HG02884 (cell line): Measurements from ENCODE around the gene TMEM252.

ENCODE experiments used
- ATAC-seq: cut with Tn5 transposase; IDR thresholded peaks from one replicate; pipeline ENCODE4 v1.9.1; 2021; ENCODE audit warnings: mild to moderate bottlenecking, moderate library complexity; ENCODE audit not compliant: unreplicated experiment

Gene TMEM252

DNA sequence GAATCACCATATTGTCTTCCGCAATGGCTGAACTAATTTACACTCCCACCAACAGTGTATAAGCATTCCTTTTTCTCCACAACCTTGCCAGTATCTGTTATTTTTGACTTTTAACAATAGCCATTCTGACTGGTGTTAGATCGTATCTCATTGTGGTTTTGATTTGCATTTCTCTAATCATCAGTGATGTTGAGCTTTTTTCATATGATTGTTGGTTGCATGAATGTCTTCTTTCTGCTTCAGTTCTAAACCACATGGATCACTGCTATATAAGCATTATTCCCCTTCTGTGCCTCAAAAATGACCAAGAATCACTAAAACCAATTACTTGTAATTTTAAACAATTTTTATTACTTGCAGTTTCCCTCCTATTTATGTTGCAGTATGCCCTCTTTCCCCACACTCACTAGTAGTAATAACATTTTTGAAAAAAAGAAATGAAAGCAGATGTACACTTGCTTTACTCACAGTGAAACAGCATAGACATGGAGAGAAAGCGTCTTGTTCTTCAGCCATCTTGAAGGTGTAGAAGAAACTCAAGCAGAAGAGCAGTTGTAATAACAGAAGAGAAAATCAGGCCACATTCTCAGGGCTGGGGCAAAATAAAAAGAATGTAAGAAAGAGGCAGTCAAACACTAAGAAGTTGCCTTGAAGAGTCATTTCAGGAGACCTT is 4.5 kb upstream of the TMEM252 start:
- ATAC-seq: peak; percentile 49

DNA sequence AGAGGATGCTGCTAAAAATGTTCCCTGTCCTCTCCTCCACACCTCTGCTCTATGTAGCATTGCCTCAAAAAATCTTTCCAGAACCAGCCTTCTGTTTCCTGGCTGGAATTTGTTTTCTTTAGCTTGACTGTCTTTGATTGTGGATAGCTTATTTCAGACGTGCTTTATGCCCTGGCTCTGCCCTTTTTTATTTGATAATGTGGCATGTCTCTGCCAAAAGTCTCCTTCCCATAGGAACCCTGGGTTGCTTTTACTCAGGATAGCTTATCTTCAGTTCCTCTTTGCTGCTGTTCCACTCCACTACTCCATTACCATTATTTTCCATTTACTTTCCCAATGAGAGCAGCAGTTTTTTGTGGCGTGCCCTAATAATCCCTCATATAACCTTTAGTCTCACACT is 885 bp upstream of the TMEM252 start:
- ATAC-seq: no peak

DNA sequence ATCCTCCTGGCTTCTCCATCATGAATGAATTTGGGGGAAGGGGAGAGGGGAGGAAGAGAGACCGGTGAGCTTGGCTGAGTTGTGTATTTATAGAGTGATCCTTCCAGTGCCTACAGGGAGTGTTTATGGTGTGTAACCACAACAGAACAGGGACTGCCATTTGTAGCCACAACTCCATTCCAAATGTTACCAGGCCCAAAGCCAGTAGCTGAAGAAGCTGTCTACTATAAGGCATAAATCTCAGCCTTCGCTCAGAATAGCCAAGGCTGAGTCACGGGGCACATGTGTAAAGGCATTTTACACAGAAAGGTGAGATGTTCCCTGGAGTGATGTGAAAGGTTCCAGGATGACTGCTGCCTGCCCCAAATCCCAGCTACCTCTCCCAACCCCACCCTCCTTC is 2.5 kb downstream of the TMEM252 start:
- ATAC-seq: no peak

DNA sequence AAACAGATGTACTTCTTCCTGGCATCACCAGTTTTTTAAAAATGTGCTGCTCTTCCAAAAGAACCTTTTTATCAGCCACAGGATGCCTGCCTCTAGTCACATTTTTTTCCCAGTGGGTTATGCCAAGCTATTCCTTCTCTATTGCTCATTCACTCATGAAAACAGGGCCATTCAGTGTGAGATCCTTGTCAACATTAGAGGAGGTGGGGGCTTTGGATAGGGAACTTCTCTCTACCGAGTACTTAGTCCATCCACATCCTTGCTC is 3.1 kb downstream of the TMEM252 start:
- ATAC-seq: no peak

DNA sequence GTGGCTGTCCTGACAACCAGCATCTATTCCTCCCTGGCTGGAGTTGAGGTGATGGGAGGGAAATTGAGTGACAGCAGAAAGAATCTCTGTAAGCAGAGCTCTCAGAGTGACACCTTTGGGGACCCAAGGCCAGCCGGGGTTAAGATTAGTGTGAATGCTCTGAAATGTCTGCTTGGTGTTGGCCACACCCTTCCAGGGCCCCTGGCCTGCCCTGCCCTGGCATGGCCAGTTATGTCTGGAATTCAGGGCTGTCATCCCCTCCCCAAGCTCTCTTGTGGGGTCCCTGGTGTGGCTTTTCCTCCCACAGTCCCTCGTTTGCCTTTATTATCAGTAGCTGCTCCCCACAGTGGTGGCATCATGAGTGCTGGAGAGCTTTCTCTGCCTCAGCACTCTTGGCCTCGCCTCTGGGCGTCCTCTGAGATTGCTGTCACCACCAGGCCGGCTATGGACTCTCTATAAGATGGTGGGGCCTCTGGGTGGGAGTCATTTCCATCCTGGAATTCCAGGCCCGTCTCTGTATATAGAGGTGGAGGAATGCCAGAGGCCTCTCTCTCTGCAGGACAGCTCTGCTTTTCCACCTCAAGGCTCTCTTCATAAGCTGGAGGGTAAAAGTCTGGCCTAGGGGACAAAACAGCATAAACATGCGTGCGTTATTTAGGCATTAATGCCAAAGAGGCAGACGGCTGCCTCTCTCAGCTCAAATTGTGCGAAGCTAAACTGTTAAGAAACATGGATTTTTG is 3.6 kb downstream of the TMEM252 start:
- no peak for ATAC-seq

DNA sequence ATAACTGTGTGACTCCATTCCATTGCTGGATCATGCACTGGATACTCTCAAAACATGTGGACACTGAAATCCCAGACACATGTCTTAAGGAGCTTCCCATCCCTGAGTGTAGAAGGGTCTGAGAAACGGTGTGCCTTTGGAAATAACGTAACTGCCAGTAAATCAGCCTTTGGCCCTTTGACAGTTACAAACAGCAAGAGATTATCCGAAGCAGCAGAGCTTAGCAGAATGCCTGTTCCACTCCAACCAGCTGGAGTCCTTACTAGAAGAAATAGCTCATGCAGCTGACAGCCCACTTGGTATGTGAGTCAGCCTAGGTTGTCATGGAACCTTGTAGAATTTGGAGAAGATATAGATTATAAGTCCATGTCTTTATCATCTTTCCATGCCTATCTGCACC is 7.0 kb downstream of the TMEM252 start:
- no peak for ATAC-seq

DNA sequence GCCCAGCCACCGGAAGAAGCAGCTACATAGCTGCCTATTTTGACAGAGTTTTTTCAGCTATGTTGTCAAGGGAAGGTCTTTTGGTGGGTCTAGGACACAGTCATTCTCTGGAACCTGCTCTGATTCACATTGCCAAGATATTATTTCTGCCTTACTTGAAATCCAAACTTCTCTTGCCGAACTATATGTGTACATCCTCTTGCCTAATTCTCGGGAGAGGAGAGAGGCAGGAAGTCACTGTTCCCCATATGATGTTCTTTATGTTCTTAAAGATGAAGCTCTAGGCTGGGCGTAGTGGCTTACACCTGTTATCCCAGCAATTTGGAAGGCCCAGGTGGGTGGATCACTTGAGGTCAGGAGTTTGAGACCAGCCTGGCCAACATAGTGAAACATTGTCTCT is 8.6 kb downstream of the TMEM252 start:
- ATAC-seq: no peak

DNA sequence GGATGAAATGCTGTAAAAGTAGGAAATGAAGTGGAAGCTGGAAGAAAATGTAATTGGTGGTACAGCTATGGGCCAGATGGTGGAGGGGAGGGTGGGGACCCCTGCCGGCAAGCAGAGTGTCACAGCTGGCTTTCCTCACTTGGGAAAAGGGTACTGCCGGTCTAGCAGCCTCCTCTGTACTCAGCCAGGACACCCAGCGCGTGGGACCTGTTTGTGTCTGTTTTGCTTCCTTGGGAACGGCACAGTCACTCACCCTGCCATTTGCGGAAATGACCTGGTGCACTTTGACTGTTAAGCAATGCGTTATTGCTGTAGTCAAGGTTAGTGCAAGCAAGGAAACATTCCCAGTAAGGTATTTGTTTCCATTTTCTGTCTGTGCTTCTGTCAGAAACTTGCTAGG is 10.1 kb downstream of the TMEM252 start:
- no peak for ATAC-seq

- ATAC-seq: no peak
Observed at GRCh38 chr9:68523367-68523936, 17.2 kb downstream of the TMEM252 start.

GRCh38 chr9:68522954-68523353 is 17.7 kb downstream of the TMEM252 start:
- ATAC-seq: no peak

- no peak for ATAC-seq
Observed at GRCh38 chr9:68522131-68522530, 18.6 kb downstream of the TMEM252 start.

GRCh38 chr9:68515326-68516017 is 25.2 kb downstream of the TMEM252 start:
- no peak for ATAC-seq

DNA sequence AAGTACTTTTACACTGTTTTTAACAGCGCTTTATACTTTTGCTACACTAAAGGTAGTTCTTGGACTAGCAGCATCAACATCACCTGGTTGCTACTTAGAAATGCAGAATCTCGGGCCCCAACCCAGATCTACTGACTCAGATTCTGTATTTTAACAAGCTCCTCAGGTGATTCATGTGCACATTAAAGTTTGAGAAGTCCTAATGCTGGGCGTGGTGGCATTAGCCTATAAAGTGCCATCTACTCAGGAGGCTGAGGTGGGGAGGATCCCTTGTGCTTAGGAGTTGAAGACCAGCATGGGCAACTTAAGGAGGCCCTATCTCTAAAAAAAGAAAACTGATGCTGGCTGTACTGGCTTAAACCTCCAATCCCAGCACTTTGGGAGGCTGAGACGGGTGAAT is 26.7 kb downstream of the TMEM252 start:
- no peak for ATAC-seq

DNA sequence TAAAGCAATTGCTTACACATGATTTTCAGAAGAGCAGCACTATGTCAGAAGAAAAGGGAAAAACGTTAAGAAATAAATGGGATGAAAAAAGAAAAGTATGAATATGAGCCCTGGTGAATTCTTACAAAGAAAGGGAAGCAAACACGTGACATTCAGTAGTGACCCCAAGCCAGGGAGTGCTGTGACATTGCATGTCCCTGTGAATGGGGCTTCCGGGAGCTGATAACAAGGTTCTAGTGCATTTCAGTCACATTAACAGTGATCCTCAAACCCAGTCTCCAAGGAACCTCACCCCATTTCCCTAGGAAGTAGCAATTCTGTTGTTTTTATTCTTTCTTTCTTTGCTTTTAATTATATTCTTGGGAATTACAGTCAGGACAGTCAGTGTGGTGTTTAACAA is 27.3 kb downstream of the TMEM252 start:
- no peak for ATAC-seq

DNA sequence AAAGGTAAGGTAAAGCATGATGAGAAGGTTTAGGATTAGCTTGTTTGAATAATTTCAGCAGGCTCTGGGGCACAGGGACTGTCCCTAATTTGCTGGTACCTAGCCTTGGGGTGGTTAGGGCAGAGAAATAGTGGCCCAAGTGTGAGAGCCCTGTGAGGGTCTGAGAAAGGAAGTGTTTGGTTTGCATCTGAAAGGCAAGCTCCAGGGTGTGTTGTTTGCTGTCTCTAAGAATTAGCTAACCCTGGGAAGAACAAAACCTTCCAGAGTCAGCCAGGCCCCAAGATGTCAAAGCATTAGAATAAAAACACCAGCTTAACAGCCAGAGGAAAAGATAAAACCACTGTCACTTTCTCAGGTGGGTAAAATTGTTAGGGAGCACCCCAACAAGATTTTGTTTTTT is 31.0 kb downstream of the TMEM252 start:
- no peak for ATAC-seq

DNA sequence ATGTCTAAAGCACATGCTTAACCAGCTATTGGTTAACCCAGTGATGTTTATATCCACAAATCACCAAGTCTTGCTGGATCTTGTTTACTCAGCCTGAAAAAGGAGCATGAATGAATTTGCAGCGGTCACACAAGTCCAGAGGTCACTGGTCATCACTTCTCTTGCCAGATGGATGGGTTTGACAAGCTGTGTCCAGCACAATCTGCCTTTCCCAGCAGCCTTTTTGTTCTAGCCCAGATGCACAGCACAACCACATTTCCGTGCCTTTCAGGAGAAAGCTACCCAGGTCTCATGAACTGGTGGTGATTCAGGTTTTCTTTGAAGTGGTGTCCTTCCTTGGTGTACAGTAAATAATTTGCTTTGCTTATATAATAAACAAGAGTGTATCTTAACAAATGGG is 32.1 kb downstream of the TMEM252 start:
- no peak for ATAC-seq

GRCh38 chr9:68507806-68508145 is 32.9 kb downstream of the TMEM252 start:
- no peak for ATAC-seq

DNA sequence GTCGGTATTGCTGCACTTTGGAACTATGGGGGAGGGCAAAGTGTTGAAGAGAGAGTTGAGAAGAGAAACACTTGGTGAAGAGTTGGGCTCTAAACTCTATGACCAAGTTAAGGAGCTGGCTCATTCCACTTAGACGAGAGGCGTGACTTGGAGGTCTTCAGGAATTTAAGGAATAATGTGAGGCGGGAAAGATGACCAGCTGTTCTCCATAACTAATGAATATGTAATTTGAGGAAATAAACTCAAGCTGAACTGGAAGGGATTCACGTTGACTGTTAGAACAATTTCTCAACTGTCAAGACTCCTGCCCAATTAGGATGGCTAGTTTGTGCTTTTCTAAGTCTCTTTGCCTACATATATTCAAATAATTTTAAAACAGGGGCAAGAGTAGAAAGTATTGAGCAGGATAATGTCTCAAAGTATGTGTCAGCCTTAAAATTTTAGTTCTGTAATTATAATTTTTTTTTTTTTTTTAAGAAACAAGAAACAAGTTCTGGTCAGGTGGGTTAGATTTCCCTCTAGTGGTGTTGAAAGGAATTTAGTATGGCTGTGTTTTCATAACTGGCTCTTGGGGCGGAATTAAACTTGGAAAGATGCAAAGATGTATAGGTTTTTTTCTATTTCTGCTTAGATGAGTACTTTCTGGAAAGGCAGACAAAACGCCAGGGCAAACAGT is 33.4 kb downstream of the TMEM252 start:
- ATAC-seq: no peak

- no peak for ATAC-seq
Observed at GRCh38 chr9:68506551-68506950, 34.1 kb downstream of the TMEM252 start.

DNA sequence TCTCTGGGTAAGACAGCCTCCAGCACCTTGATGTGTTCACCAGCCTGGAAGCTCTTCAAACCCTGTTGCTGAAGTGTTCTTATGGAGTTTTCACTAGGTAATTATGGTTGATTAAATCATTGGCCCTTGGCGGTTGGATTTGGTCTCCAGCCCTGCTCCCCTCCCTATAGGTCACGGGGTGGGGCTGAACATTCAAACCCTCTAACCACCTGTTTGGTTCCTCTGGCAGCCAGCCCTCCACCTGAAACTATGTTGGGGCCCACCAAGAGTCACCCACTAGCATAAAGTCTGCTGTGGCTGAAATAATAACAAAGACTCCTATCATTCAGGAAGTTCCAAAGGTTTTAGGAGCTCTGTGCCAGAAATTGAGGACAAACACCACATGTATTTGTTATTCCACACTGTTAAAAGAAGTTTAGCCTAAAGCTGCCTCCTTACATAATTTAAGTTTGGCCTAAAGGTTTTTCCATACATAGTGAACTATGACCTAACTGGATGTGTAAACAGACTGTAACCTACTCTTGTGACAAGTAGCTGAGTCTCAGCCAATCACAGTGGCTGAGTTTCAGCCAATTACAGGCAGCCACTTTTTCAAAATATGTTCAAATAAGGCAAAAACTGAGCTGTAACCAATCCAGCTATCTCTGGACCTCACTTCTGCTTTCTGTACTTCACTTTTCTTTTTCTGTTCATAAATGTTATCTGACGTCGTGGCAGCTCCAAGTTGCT is 34.8 kb downstream of the TMEM252 start:
- no peak for ATAC-seq

DNA sequence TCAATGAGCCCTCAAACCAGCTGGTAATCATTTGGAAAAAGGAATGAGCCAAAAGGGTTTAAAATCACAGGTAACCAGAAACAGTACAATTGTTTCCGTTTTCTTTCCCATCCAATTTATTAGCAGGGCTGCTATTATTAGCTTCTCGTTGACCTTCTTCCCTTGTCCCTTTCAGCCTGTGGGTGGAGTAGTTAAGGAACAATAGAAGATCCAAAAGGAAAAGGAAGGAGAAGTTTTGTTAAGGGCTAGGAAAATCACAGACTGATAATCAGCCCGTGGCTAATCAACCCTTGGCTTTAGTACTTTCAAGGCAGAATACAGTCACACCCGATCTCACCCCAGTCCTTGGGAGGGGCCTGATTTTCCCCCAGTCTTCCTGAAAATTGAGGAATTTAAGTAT is 38.4 kb downstream of the TMEM252 start:
- ATAC-seq: no peak
